HepG2 (cell line): ENCODE results near the gene TMEM231. TPM values are rescaled to one million over a fixed set of nuclear protein-coding genes. Genes with fewer than 3 reads are reported as not detected.

Source experiments
- ATAC-seq: fragments of 200-7000 bp; cut with Tn5 transposase; 3 replicates; pipeline ENCODE4 v1.9.1; 2020; ENCODE audit warnings: mild to moderate bottlenecking, moderate library complexity
- BruUV-seq: library from RNA; stranded (reverse); fragments of 400-500 nt; replicated peaks from 2 replicates; lab custom pipeline; 2021; lab: Mats Ljungman, UMichigan
- CTCF ChIA-PET: fragments of 300-600 bp; formaldehyde crosslinking; extraction: SDS; loops from one replicate; lab custom pipeline; 2021; ENCODE audit warnings: low total read pairs, inconsistent platforms, low intra/inter-chr PET ratio; lab: Yijun Ruan, JAX
- POLR2A ChIA-PET: fragments of 350-600 bp; sonication (Branson Sonifier 250); formaldehyde crosslinking; loops from one replicate; lab custom pipeline; 2020; ENCODE audit warnings: antibody characterized with exemption, inconsistent platforms; lab: Yijun Ruan, JAX
- DNase-seq: peaks from one replicate; pipeline ENCODE4 v3.0.0-alpha.2; 2015; ENCODE audit warnings: low spot score
- FAIRE-seq: peaks from 3 replicates; lab custom pipeline; 2011; peaks lifted over from hg19 to GRCh38; lab: Jason Lieb, UNC
- H2AFZ ChIP-seq: one replicate; pipeline ENCODE4 v1.6.1; 2011; ENCODE audit warnings: low read length, inconsistent platforms
- H3K27ac ChIP-seq: fragments of 300-600 bp; 3 replicates; pipeline ENCODE4 v1.8.0; 2011; ENCODE audit warnings: mixed run types, mild to moderate bottlenecking, mixed read lengths, low read length, inconsistent platforms; ENCODE audit not compliant: insufficient read depth; ENCODE audit errors: extremely low read length
- H3K27me3 ChIP-seq, 2 experiments: fragments of 200-600 bp in 1 of 2; 2 replicates in 1 of 2; 3 replicates in 1 of 2; pipeline versions ENCODE4 v1.6.0 to v1.8.0; 2011; ENCODE audit warnings: low read length in 2 of 2, mild to moderate bottlenecking in 2 of 2, moderate library complexity in 2 of 2, inconsistent platforms in 1 of 2; ENCODE audit not compliant: insufficient read depth in 2 of 2, control insufficient read depth in 1 of 2
- H3K36me3 ChIP-seq, 2 experiments: fragments of 200-600 bp in 1 of 2; replicated peaks in 1 of 2; 2 replicates in 1 of 2; 3 replicates in 1 of 2; pipeline versions ENCODE4 v1.5.1 to v1.8.0; 2011; ENCODE audit warnings: low read length in 2 of 2, inconsistent platforms in 1 of 2; ENCODE audit not compliant: insufficient read depth in 2 of 2, control insufficient read depth in 1 of 2
- H3K4me1 ChIP-seq: 2 replicates; pipeline ENCODE4 v1.5.1; 2012; ENCODE audit warnings: low read length, inconsistent platforms; ENCODE audit not compliant: insufficient read depth
- H3K4me2 ChIP-seq: 2 replicates; pipeline ENCODE4 v1.6.0; 2011; ENCODE audit warnings: low read depth, low read length, inconsistent platforms
- H3K4me3 ChIP-seq, 3 experiments: fragments of 200-600 bp in 1 of 3; sonication (generic), shearing (Covaris generic) in 1 of 3; replicated peaks in 1 of 3; 2 replicates each; pipeline ENCODE4 v1.5.1; 2011 to 2016; ENCODE audit warnings: low read length in 3 of 3, inconsistent platforms in 2 of 3, low read depth in 2 of 3, mild to moderate bottlenecking in 2 of 3, control low read depth in 1 of 3, mixed read lengths in 1 of 3; ENCODE audit not compliant: insufficient read depth in 1 of 3
- H3K79me2 ChIP-seq: one replicate; pipeline ENCODE4 v1.6.1; 2011; ENCODE audit warnings: low read length, inconsistent platforms; ENCODE audit not compliant: insufficient read depth
- H3K9ac ChIP-seq: 2 replicates; pipeline ENCODE4 v1.6.0; 2011; ENCODE audit warnings: mild to moderate bottlenecking, low read depth, low read length, inconsistent platforms; ENCODE audit not compliant: insufficient read depth
- H3K9me3 ChIP-seq: 2 replicates; pipeline ENCODE4 v1.5.1; 2012; ENCODE audit warnings: mild to moderate bottlenecking, low read length
- H4K20me1 ChIP-seq: 2 replicates; pipeline ENCODE4 v1.6.0; 2011; ENCODE audit warnings: inconsistent platforms, mild to moderate bottlenecking, low read length, moderate library complexity; ENCODE audit not compliant: insufficient read depth
- AKAP8 ChIP-seq: sonication (generic); formaldehyde crosslinking; IDR thresholded peaks from 2 replicates; pipeline ENCODE4 v1.5.1; 2020; ENCODE audit warnings: mild to moderate bottlenecking, missing genetic modification reagents
- ATRX ChIP-seq: sonication (generic); formaldehyde crosslinking; IDR thresholded peaks from 2 replicates; pipeline ENCODE4 v1.4.0; 2020; ENCODE audit warnings: missing genetic modification reagents, borderline replicate concordance
- HNRNPL ChIP-seq: fragments of 200-400 bp; formaldehyde crosslinking; IDR thresholded peaks from 2 replicates; pipeline ENCODE4 v1.6.1; 2017; ENCODE audit warnings: mild to moderate bottlenecking, low read depth, low read length
- ZFX ChIP-seq: sonication (generic); formaldehyde crosslinking; IDR thresholded peaks from 2 replicates; pipeline ENCODE4 v1.4.0; 2020; ENCODE audit warnings: mild to moderate bottlenecking, low read depth, missing genetic modification reagents, moderate library complexity
- ZNF761 ChIP-seq: sonication (generic); formaldehyde crosslinking; conservative IDR thresholded peaks from 2 replicates; pipeline ENCODE4 v1.4.0; 2020; ENCODE audit warnings: mild to moderate bottlenecking, missing genetic modification reagents
- WGBS: methylation state at CpG from one replicate; pipeline ENCODE4 v1.1.6; 2017; ENCODE audit warnings: low lambda C conversion rate; 5-methylcytosine and 5-hydroxymethylcytosine counted together
- in situ Hi-C: cut with HindIII; loops from 2 replicates; pipeline ENCODE4 v1.10.0; 2017; ENCODE audit warnings: low pct_unique_long_range_greater_than_20kb; ENCODE audit not compliant: extremely low pct_ligation_motif_present
- intact Hi-C: fragments of 100-400 bp; cut with micrococcal nuclease; formaldehyde crosslinking; loops from one replicate; pipeline ENCODE4 v1.10.0; 2022; ENCODE audit not compliant: unreplicated experiment
- polyA plus RNA-seq, 8 experiments: library from polyadenylated mRNA; depleted of rRNA in 3 of 8; stranded (reverse) in 7 of 8; unstranded in 1 of 8; fragments of >200 nt; fragmentation: Illumina TruSeq in 4 of 8; extraction: Trizol in 4 of 8; gene quantifications; 2 replicates each; pipeline versions ENCODE4 v1.2.1 to v1.2.3, GENCODE V29; 2011 to 2016; ENCODE audit warnings: low read depth in 4 of 8, missing spikeins in 1 of 8, mixed read lengths in 1 of 8; ENCODE audit not compliant: insufficient read depth in 1 of 8
- total RNA-seq, 5 experiments: library from RNA; depleted of rRNA; stranded (reverse); fragments of >200 nt; fragmentation: Illumina TruSeq; extraction: Trizol; gene quantifications; 2 replicates each; pipeline ENCODE4 v1.2.3, GENCODE V29; 2016; ENCODE audit warnings: low read depth in 1 of 5
- TF ChIP-seq, protein P1 (sequence below): sonication (generic); formaldehyde crosslinking; IDR thresholded peaks from 2 replicates; pipeline ENCODE4 v1.4.0; 2020; ENCODE audit warnings: missing genetic modification reagents, borderline replicate concordance
- TF ChIP-seq, protein P2 (sequence below): sonication (generic); formaldehyde crosslinking; IDR thresholded peaks from 2 replicates; pipeline ENCODE4 v1.5.0; 2020; ENCODE audit warnings: missing genetic modification reagents
- TF ChIP-seq, protein P3 (sequence below): sonication (generic); formaldehyde crosslinking; IDR thresholded peaks from 2 replicates; pipeline ENCODE4 v1.5.1; 2020; ENCODE audit warnings: mild to moderate bottlenecking, moderate library complexity, missing genetic modification reagents

Gene TMEM231
- total and polyA plus RNA-seq, 2 of the 13 experiments (the other 11 are each of a cell fraction or from before 2014, with no cell fraction given), result 3.5 to 7.4 TPM

DNA sequence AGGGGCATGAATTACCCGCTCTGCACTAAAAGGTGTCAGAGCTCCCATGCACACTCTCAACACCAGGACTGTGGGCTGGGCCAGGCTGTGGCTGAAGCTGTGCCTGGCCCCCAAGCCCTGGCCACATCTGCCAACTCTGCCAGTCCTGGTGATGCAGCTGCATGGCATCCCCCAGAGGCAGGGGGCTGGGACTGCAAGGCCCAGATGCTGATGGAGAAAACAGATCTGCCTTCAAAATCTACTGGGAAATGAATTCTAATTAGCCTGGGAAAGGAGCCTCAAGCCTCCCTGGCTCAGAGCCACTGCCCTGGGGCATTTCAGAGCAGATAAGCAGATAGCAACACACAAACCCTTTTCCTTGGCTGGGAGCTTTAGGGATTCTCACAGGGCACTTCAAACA lies 64.2 kb downstream of the TMEM231 start:
- TF ChIP-seq ZFX (CRISPR knock-in tag) (no peak), HNRNPL (peak; percentile 71; the same call in 1 of the 2 replicates)
- TF ChIP-seq, all 625 proteins: peak for 1
- 83% methylated on average over 1 of the region's 1 CpG for WGBS
- no peak for FAIRE-seq
- no peak overlapping the region for H3K27ac ChIP-seq
- peaks cover 0 to 22% of the 10 kb centered on the region in 2 experiments; a peak in 2 of 5 replicates for H3K27me3 ChIP-seq
- peak; percentile 22 for ATAC-seq
- H3K4me2 ChIP-seq, result no peak overlapping the region
- H2AFZ ChIP-seq, result no peak overlapping the region
- POLR2A ChIA-PET, result no interaction called here
- H3K79me2 ChIP-seq, result no peaks in the 10 kb centered on the region
- intact Hi-C loops (no loop called here), in situ Hi-C loops (no loop called here)
- BruUV-seq, result no TSS peak
- H3K36me3 ChIP-seq, result no peaks in the 10 kb centered on the region
- CTCF ChIA-PET, result interaction anchor here (1.1 kb wide), 1 partner anchor 20 kb away, joined by 3 read pairs; no protein-coding TSS in a partner anchor
- H3K4me1 ChIP-seq, result peaks cover 46% of the 10 kb centered on the region
- no peaks in the 10 kb centered on the region for H4K20me1 ChIP-seq
- H3K4me3 ChIP-seq, result no peak overlapping the region
- no peak for DNase-seq
- no peak overlapping the region for H3K9ac ChIP-seq
- no peaks in the 10 kb centered on the region for H3K9me3 ChIP-seq

DNA sequence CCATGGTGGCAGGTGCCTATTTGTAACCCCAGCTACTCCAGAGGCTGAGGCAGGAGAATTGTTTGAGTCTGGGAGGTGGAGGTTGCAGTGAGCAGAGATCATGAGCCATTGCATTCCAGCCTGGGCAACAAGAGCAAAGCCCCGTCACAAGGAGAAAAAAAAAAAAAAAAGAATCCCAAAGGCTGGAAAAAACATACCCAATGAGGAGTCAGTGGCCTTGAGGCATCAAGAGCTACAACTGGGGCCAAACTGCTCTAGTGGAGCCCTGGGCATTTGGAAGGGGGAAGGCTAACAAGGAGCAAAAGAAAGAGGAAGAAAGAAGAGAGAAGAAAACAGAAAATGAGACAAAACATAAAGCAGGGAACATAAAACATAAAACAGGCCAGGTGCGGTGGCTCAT lies 67.7 kb downstream of the TMEM231 start:
- no peaks in the 10 kb centered on the region for H3K36me3 ChIP-seq
- ChIA-PET CTCF (no interaction called here), POLR2A (no interaction called here)
- H3K9ac ChIP-seq, result no peak overlapping the region
- FAIRE-seq, result no peak
- no peak for ATAC-seq
- WGBS, result 53% methylated on average over 2 of the region's 2 CpGs
- in situ Hi-C loops (no loop called here), intact Hi-C loops (no loop called here)
- no peaks in the 10 kb centered on the region for H3K27me3 ChIP-seq
- no peak overlapping the region for H3K4me3 ChIP-seq
- H3K9me3 ChIP-seq, result no peaks in the 10 kb centered on the region
- peaks cover 47% of the 10 kb centered on the region for H3K4me1 ChIP-seq
- H3K79me2 ChIP-seq, result no peaks in the 10 kb centered on the region
- DNase-seq, result no peak
- H3K27ac ChIP-seq, result no peak overlapping the region
- H2AFZ ChIP-seq, result no peak overlapping the region
- H4K20me1 ChIP-seq, result no peaks in the 10 kb centered on the region
- no peak overlapping the region for H3K4me2 ChIP-seq
- BruUV-seq, result no TSS peak
- TF ChIP-seq, protein P1, sequence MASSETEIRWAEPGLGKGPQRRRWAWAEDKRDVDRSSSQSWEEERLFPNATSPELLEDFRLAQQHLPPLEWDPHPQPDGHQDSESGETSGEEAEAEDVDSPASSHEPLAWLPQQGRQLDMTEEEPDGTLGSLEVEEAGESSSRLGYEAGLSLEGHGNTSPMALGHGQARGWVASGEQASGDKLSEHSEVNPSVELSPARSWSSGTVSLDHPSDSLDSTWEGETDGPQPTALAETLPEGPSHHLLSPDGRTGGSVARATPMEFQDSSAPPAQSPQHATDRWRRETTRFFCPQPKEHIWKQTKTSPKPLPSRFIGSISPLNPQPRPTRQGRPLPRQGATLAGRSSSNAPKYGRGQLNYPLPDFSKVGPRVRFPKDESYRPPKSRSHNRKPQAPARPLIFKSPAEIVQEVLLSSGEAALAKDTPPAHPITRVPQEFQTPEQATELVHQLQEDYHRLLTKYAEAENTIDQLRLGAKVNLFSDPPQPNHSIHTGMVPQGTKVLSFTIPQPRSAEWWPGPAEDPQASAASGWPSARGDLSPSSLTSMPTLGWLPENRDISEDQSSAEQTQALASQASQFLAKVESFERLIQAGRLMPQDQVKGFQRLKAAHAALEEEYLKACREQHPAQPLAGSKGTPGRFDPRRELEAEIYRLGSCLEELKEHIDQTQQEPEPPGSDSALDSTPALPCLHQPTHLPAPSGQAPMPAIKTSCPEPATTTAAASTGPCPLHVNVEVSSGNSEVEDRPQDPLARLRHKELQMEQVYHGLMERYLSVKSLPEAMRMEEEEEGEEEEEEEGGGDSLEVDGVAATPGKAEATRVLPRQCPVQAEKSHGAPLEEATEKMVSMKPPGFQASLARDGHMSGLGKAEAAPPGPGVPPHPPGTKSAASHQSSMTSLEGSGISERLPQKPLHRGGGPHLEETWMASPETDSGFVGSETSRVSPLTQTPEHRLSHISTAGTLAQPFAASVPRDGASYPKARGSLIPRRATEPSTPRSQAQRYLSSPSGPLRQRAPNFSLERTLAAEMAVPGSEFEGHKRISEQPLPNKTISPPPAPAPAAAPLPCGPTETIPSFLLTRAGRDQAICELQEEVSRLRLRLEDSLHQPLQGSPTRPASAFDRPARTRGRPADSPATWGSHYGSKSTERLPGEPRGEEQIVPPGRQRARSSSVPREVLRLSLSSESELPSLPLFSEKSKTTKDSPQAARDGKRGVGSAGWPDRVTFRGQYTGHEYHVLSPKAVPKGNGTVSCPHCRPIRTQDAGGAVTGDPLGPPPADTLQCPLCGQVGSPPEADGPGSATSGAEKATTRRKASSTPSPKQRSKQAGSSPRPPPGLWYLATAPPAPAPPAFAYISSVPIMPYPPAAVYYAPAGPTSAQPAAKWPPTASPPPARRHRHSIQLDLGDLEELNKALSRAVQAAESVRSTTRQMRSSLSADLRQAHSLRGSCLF (CRISPR knock-in tag), result no peak
- TF ChIP-seq, protein P2, sequence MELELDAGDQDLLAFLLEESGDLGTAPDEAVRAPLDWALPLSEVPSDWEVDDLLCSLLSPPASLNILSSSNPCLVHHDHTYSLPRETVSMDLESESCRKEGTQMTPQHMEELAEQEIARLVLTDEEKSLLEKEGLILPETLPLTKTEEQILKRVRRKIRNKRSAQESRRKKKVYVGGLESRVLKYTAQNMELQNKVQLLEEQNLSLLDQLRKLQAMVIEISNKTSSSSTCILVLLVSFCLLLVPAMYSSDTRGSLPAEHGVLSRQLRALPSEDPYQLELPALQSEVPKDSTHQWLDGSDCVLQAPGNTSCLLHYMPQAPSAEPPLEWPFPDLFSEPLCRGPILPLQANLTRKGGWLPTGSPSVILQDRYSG (CRISPR knock-in tag), result no peak
- TF ChIP-seq, protein P3, sequence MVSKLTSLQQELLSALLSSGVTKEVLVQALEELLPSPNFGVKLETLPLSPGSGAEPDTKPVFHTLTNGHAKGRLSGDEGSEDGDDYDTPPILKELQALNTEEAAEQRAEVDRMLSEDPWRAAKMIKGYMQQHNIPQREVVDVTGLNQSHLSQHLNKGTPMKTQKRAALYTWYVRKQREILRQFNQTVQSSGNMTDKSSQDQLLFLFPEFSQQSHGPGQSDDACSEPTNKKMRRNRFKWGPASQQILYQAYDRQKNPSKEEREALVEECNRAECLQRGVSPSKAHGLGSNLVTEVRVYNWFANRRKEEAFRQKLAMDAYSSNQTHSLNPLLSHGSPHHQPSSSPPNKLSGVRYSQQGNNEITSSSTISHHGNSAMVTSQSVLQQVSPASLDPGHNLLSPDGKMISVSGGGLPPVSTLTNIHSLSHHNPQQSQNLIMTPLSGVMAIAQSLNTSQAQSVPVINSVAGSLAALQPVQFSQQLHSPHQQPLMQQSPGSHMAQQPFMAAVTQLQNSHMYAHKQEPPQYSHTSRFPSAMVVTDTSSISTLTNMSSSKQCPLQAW, result no peak
- no peak for TF ChIP-seq ZNF761
- TF ChIP-seq AKAP8, result no peak
- no peak for TF ChIP-seq ATRX (CRISPR knock-in tag)
